Measurements from ENCODE around the gene FAM156B.
"Not testable (repeated sequence)": the region's sequence is repeated elsewhere in the genome, so short reads cannot be mapped to it uniquely, and the experiment has no call there.

- TF ChIP-seq, protein P1, sequence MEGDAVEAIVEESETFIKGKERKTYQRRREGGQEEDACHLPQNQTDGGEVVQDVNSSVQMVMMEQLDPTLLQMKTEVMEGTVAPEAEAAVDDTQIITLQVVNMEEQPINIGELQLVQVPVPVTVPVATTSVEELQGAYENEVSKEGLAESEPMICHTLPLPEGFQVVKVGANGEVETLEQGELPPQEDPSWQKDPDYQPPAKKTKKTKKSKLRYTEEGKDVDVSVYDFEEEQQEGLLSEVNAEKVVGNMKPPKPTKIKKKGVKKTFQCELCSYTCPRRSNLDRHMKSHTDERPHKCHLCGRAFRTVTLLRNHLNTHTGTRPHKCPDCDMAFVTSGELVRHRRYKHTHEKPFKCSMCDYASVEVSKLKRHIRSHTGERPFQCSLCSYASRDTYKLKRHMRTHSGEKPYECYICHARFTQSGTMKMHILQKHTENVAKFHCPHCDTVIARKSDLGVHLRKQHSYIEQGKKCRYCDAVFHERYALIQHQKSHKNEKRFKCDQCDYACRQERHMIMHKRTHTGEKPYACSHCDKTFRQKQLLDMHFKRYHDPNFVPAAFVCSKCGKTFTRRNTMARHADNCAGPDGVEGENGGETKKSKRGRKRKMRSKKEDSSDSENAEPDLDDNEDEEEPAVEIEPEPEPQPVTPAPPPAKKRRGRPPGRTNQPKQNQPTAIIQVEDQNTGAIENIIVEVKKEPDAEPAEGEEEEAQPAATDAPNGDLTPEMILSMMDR (conservative IDR thresholded peaks at IDR 0.05 in 1 of 2, IDR thresholded peaks at IDR 0.05 in 1 of 2; ENCODE audit: low read depth in 1 of 2, low read length in 2 of 2) = not testable (repeated sequence)
- not testable (repeated sequence) for TF ChIP-seq EZH2 (IDR thresholded peaks at IDR 0.05; ENCODE audit: low read length, missing control alignments)
Measured at GRCh38 chrX:52896855-52897709, at the start of gene FAM156B.

Measured in fibroblast of lung (primary cell).